Keratinocyte (primary cell): ENCODE data around the gene SIDT1. TPM values are rescaled to one million over a fixed set of nuclear protein-coding genes. Genes with fewer than 3 reads are reported as not detected.

Experiments used
- DNase-seq: peaks from one replicate; pipeline ENCODE4 v3.0.0-alpha.2; 2011; ENCODE audit warnings: low read depth, missing footprints, low spot score
- FAIRE-seq: peaks from 2 replicates; lab custom pipeline; 2011; peaks lifted over from hg19 to GRCh38; lab: Jason Lieb, UNC
- H2AFZ ChIP-seq: 2 replicates; pipeline ENCODE4 v1.6.0; 2012; ENCODE audit warnings: low read length, control low read depth, inconsistent platforms; ENCODE audit not compliant: control insufficient read depth
- H3K27ac ChIP-seq: 2 replicates; pipeline ENCODE4 v1.5.1; 2011; ENCODE audit warnings: low read length; ENCODE audit not compliant: control insufficient read depth, insufficient read depth
- H3K27me3 ChIP-seq: 3 replicates; pipeline ENCODE4 v1.6.0; 2011; ENCODE audit warnings: low read length; ENCODE audit not compliant: control insufficient read depth, insufficient read depth; ENCODE audit errors: extremely low read depth
- H3K36me3 ChIP-seq, 2 experiments: 2 replicates in 1 of 2; 3 replicates in 1 of 2; pipeline ENCODE4 v1.5.1; 2011; ENCODE audit warnings: low read length in 2 of 2, mild to moderate bottlenecking in 1 of 2; ENCODE audit not compliant: control insufficient read depth in 2 of 2, insufficient read depth in 2 of 2; ENCODE audit errors: extremely low read depth in 1 of 2
- H3K4me1 ChIP-seq: 3 replicates; pipeline ENCODE4 v1.5.1; 2011; ENCODE audit warnings: low read length; ENCODE audit not compliant: control insufficient read depth, insufficient read depth; ENCODE audit errors: extremely low read depth
- H3K4me2 ChIP-seq: 3 replicates; pipeline ENCODE4 v1.6.0; 2011; ENCODE audit warnings: low read depth, low read length; ENCODE audit not compliant: control insufficient read depth, insufficient read depth; ENCODE audit errors: extremely low read depth
- H3K4me3 ChIP-seq, 3 experiments: fragments of 200-600 bp in 1 of 3; sonication (generic) in 1 of 3; 2 replicates in 2 of 3; 3 replicates in 1 of 3; pipeline ENCODE4 v1.5.1; 2011 to 2016; ENCODE audit warnings: low read length in 3 of 3, mild to moderate bottlenecking in 3 of 3, control low read depth in 2 of 3, inconsistent platforms in 1 of 3, low read depth in 1 of 3, mixed read lengths in 1 of 3, mixed run types in 1 of 3, moderate library complexity in 1 of 3; ENCODE audit not compliant: control insufficient read depth in 2 of 3, insufficient read depth in 2 of 3; ENCODE audit errors: extremely low read depth in 1 of 3
- H3K79me2 ChIP-seq: 2 replicates; pipeline ENCODE4 v1.6.0; 2012; ENCODE audit warnings: low read length; ENCODE audit not compliant: control insufficient read depth, insufficient read depth
- H3K9ac ChIP-seq: 3 replicates; pipeline ENCODE4 v1.6.0; 2011; ENCODE audit warnings: low read length; ENCODE audit not compliant: control insufficient read depth, insufficient read depth; ENCODE audit errors: extremely low read depth
- H3K9me1 ChIP-seq: 3 replicates; pipeline ENCODE4 v1.6.0; 2011; ENCODE audit warnings: low read length; ENCODE audit not compliant: control insufficient read depth, insufficient read depth; ENCODE audit errors: extremely low read depth
- H3K9me3 ChIP-seq: 2 replicates; pipeline ENCODE4 v1.5.1; 2012; ENCODE audit warnings: low read depth, low read length; ENCODE audit not compliant: control insufficient read depth
- H4K20me1 ChIP-seq: 3 replicates; pipeline ENCODE4 v1.6.0; 2011; ENCODE audit warnings: low read length; ENCODE audit not compliant: control insufficient read depth, insufficient read depth; ENCODE audit errors: extremely low read depth
- EZH2 ChIP-seq: IDR thresholded peaks from one replicate; pipeline ENCODE4 v1.6.1; 2012; ENCODE audit warnings: inconsistent platforms, mild to moderate bottlenecking, low read length, moderate library complexity
- dilution Hi-C: fragments of 300-500 bp; cut with MboI; formaldehyde crosslinking; loops from one replicate; pipeline ENCODE4 v1.7.0; 2020; ENCODE audit warnings: low sequenced_read_pairs; ENCODE audit not compliant: extremely low pct_ligation_motif_present
- polyA plus RNA-seq, 5 experiments: library from polyadenylated mRNA; depleted of rRNA in 3 of 5; stranded (reverse) in 3 of 5; stranded (forward) in 1 of 5; unstranded in 1 of 5; fragments of >200 nt; gene quantifications; 1 replicate in 1 of 5; 2 replicates in 3 of 5; 3 replicates in 1 of 5; pipeline versions ENCODE4 v1.2.1 to v1.2.3, GENCODE V29; 2011 to 2012; ENCODE audit warnings: missing spikeins in 2 of 5, low read depth in 1 of 5, low replicate concordance in 1 of 5
- TF ChIP-seq, protein P1 (sequence below), 3 experiments: IDR thresholded peaks in 1 of 3; conservative IDR thresholded peaks in 1 of 3; optimal IDR thresholded peaks in 1 of 3; 2 replicates in 2 of 3; 3 replicates in 1 of 3; pipeline versions ENCODE3 to v1.5.1; 2011; ENCODE audit warnings: low read length in 3 of 3, mild to moderate bottlenecking in 3 of 3, moderate library complexity in 2 of 3, control low read depth in 1 of 3, inconsistent platforms in 1 of 3; ENCODE audit not compliant: insufficient read depth in 2 of 3; ENCODE audit errors: extremely low read depth in 1 of 3

The SIDT1 gene
- polyA plus RNA-seq, 1 donor (not counting 4 experiments of a cell fraction or from before 2014, with no cell fraction given), result 0.12 TPM

GRCh38 chr3:113573728-113574127 is 41.4 kb downstream of the SIDT1 start:
- Histone ChIP-seq H3K9ac (no peak overlapping the region), H3K4me2 (no peak overlapping the region)

GRCh38 chr3:113574213-113574612 is 41.9 kb downstream of the SIDT1 start:
- no peak overlapping the region for H2AFZ ChIP-seq
- H4K20me1 ChIP-seq, result no peaks in the 10 kb centered on the region
- H3K27ac ChIP-seq, result no peak overlapping the region
- dilution Hi-C loops, result no loop called here
- no peak overlapping the region for H3K4me2 ChIP-seq
- no peak for TF ChIP-seq EZH2
- TF ChIP-seq, protein P1, sequence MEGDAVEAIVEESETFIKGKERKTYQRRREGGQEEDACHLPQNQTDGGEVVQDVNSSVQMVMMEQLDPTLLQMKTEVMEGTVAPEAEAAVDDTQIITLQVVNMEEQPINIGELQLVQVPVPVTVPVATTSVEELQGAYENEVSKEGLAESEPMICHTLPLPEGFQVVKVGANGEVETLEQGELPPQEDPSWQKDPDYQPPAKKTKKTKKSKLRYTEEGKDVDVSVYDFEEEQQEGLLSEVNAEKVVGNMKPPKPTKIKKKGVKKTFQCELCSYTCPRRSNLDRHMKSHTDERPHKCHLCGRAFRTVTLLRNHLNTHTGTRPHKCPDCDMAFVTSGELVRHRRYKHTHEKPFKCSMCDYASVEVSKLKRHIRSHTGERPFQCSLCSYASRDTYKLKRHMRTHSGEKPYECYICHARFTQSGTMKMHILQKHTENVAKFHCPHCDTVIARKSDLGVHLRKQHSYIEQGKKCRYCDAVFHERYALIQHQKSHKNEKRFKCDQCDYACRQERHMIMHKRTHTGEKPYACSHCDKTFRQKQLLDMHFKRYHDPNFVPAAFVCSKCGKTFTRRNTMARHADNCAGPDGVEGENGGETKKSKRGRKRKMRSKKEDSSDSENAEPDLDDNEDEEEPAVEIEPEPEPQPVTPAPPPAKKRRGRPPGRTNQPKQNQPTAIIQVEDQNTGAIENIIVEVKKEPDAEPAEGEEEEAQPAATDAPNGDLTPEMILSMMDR (optimal IDR thresholded peaks at IDR 0.05 in 1 of 3, IDR thresholded peaks at IDR 0.05 in 1 of 3, conservative IDR thresholded peaks at IDR 0.05 in 1 of 3; ENCODE audit: extremely low read depth in 1 of 3, insufficient read depth in 2 of 3, low read length in 3 of 3), result no peak
- no peaks in the 10 kb centered on the region for H3K27me3 ChIP-seq
- no peak overlapping the region for H3K9ac ChIP-seq
- no peaks in the 10 kb centered on the region for H3K4me1 ChIP-seq
- no peaks in the 10 kb centered on the region for H3K36me3 ChIP-seq
- FAIRE-seq (no peak), DNase-seq (no peak)
- H3K9me3 ChIP-seq, result peaks cover 4% of the 10 kb centered on the region
- no peaks in the 10 kb centered on the region for H3K79me2 ChIP-seq
- H3K4me3 ChIP-seq, result no peak overlapping the region
- no peaks in the 10 kb centered on the region for H3K9me1 ChIP-seq

More at GRCh38 chr3:113573728-113574127, 41.4 kb downstream of the SIDT1 start:
- Histone ChIP-seq H3K9me3 (peaks cover 4% of the 10 kb centered on the region), H3K4me3 (no peak overlapping the region), H3K27me3 (no peaks in the 10 kb centered on the region), H3K27ac (no peak overlapping the region), H2AFZ (no peak overlapping the region), H3K79me2 (no peaks in the 10 kb centered on the region), H3K36me3 (no peaks in the 10 kb centered on the region), H3K9me1 (no peaks in the 10 kb centered on the region), H3K4me1 (no peaks in the 10 kb centered on the region), H4K20me1 (no peaks in the 10 kb centered on the region)
- dilution Hi-C loops, result no loop called here
- no peak for TF ChIP-seq EZH2
- TF ChIP-seq, protein P1 (optimal IDR thresholded peaks at IDR 0.05 in 1 of 3, IDR thresholded peaks at IDR 0.05 in 1 of 3, conservative IDR thresholded peaks at IDR 0.05 in 1 of 3; ENCODE audit: extremely low read depth in 1 of 3, insufficient read depth in 2 of 3, low read length in 3 of 3), result no peak
- DNase-seq (no peak), FAIRE-seq (no peak)
